ENCODE results near the gene RNU6-9. TPM values are rescaled to one million over a fixed set of nuclear protein-coding genes. Genes with fewer than 3 reads are reported as not detected.

The RNU6-9 gene
- total RNA-seq, 1 donor from 2014 or later = not detected

DNA sequence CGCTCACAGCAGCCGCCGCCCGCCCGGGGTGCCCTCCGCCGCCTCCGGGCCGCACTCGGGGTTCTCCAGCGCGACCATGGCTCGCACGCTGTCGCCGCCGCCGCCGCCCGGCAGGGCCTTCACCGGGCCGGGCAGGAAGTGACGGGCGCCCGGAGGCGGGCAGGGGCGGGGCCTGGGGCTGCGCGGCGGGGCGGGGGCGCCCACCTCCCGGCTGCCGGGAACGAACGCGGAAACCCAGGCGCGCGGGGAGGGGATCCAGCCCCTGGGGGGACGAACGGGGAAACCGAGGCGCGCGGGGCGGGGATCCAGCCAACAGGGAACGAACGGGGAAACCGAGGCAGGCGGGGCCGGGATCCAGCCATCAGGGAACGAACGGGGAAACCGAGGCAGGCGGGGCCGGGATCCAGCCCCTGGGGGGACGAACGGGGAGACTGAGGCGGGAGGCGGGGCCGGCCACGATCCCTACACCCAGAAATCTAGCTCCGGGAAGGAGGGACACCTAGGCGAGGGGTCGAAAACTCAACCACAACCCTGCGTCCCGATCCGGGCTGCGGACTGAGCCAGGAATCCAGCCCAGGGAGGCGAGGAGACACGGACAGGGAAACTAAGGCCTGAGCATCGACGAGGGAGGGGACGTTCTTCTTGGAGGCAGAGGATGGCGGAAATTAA lies 19.9 kb downstream of the RNU6-9 start, which contains the start of gene R3HDM4:
Gene R3HDM4, minus strand, starts transcription at position 140 of the 669 bp plus-strand sequence. Its CDS starts 62 bp downstream, at position 78.
- Histone ChIP-seq H3K79me2 (ENCODE audit: insufficient read depth, low read length) (peaks cover 28% of the 10 kb centered on the region), H4K20me1 (ENCODE audit: insufficient read depth, low read length) (peaks cover 22% of the 10 kb centered on the region), H2AFZ (ENCODE audit: low read depth, low read length) (peak within 1 kb of the TSS; percentile 93), H3K4me1 (ENCODE audit: insufficient read depth, low read length) (peaks cover 21% of the 10 kb centered on the region), H3K4me3 (ENCODE audit: insufficient read depth, low read depth, low read length) (peak within 1 kb of the TSS; percentile 68), H3K4me2 (ENCODE audit: low read length) (peak within 1 kb of the TSS; percentile 88), H3K27me3 (ENCODE audit: insufficient read depth, low read length) (peaks cover 8% of the 10 kb centered on the region), H3K36me3 (ENCODE audit: insufficient read depth, low read length) (no peaks in the 10 kb centered on the region), H3K9ac (ENCODE audit: low read length) (peak within 1 kb of the TSS; percentile 88), H3K27ac (ENCODE audit: low read depth, low read length) (peak within 1 kb of the TSS; percentile 80), H3K9me3 (ENCODE audit: insufficient read depth, low read depth, low read length) (no peaks in the 10 kb centered on the region)
- Mint-ChIP-seq H3K27me3 (ENCODE audit: low read depth, unreplicated experiment) (peaks cover 4% of the 10 kb centered on the region), H3K9me3 (ENCODE audit: unreplicated experiment) (no peaks in the 10 kb centered on the region), H3K4me3 (ENCODE audit: unreplicated experiment) (peak within 1 kb of the TSS; percentile 84), H3K27ac (ENCODE audit: unreplicated experiment) (peak within 1 kb of the TSS; percentile 53), H3K36me3 (ENCODE audit: low read depth, unreplicated experiment) (peaks cover 2% of the 10 kb centered on the region), H3K4me1 (ENCODE audit: low read depth, unreplicated experiment) (peaks cover 5% of the 10 kb centered on the region)
- DNase-seq (ENCODE audit: low read depth) = no peak
- no peak for TF ChIP-seq EZH2 (IDR thresholded peaks at IDR 0.05; ENCODE audit: insufficient read depth, low read length)
- TF ChIP-seq CTCF (IDR thresholded peaks at IDR 0.05; ENCODE audit: insufficient read depth, low read depth, low read length) = no peak
- no peak for FAIRE-seq

- H3K9ac ChIP-seq (ENCODE audit: low read length) = no peak overlapping the region
- TF ChIP-seq EZH2 (IDR thresholded peaks at IDR 0.05; ENCODE audit: insufficient read depth, low read length) = no peak
- no peak for TF ChIP-seq CTCF (IDR thresholded peaks at IDR 0.05; ENCODE audit: insufficient read depth, low read depth, low read length)
- no peaks in the 10 kb centered on the region for H3K36me3 Mint-ChIP-seq (ENCODE audit: low read depth, unreplicated experiment)
- no peaks in the 10 kb centered on the region for H3K9me3 ChIP-seq (ENCODE audit: insufficient read depth, low read depth, low read length)
- no peak overlapping the region for H3K27ac ChIP-seq (ENCODE audit: low read depth, low read length)
- no peak overlapping the region for H3K4me3 Mint-ChIP-seq (ENCODE audit: unreplicated experiment)
- no peak overlapping the region for H2AFZ ChIP-seq (ENCODE audit: low read depth, low read length)
- no peak overlapping the region for H3K4me3 ChIP-seq (ENCODE audit: insufficient read depth, low read depth, low read length)
- FAIRE-seq = no peak
- H3K9me3 Mint-ChIP-seq (ENCODE audit: unreplicated experiment) = peaks cover 2% of the 10 kb centered on the region
- H3K27me3 Mint-ChIP-seq (ENCODE audit: low read depth, unreplicated experiment) = peaks cover 12% of the 10 kb centered on the region
- H3K4me1 ChIP-seq (ENCODE audit: insufficient read depth, low read length) = peaks cover 10% of the 10 kb centered on the region
- H4K20me1 ChIP-seq (ENCODE audit: insufficient read depth, low read length) = no peaks in the 10 kb centered on the region
- no peak overlapping the region for H3K27ac Mint-ChIP-seq (ENCODE audit: unreplicated experiment)
- peak overlapping the region; percentile 50 for H3K4me2 ChIP-seq (ENCODE audit: low read length)
- no peak for DNase-seq (ENCODE audit: low read depth)
- H3K4me1 Mint-ChIP-seq (ENCODE audit: low read depth, unreplicated experiment) = no peaks in the 10 kb centered on the region
- H3K36me3 ChIP-seq (ENCODE audit: insufficient read depth, low read length) = no peaks in the 10 kb centered on the region
- peaks cover 29% of the 10 kb centered on the region for H3K27me3 ChIP-seq (ENCODE audit: insufficient read depth, low read length)
- H3K79me2 ChIP-seq (ENCODE audit: insufficient read depth, low read length) = no peaks in the 10 kb centered on the region
Observed at GRCh38 chr19:916645-917322, 23.5 kb downstream of the RNU6-9 start.
